Measurements from ENCODE around the gene GPR158. TPM values are rescaled to one million over a fixed set of nuclear protein-coding genes. Genes with fewer than 3 reads are reported as not detected.

GPR158 gene
- total and polyA plus RNA-seq, 2 of the 8 experiments (the other 6 are each of a cell fraction or from before 2014, with no cell fraction given), result 0.14 to 0.78 TPM

GRCh38 chr10:25263931-25264330 is 89.1 kb downstream of the GPR158 start:
- WGBS, 2 experiments (ENCODE audit: extremely low coverage in 1 of 2, insufficient coverage in 1 of 2, insufficient read length in 1 of 2, insufficient replicate concordance in 2 of 2, low coverage in 1 of 2, low lambda C conversion rate in 2 of 2, missing lambda C conversion rate in 1 of 2), result 90% methylated on average over 1 of the region's 1 CpG; no CpG with 5 or more reads in 1 of the 2 experiments
- H3K4ac ChIP-seq (replicated peaks; ENCODE audit: insufficient read length, low read depth, low read length), result no peak overlapping the region
- no peak for DNase-seq (ENCODE audit: low read depth in 1 of 2, low spot score in 2 of 2)
- H2BK5ac ChIP-seq (ENCODE audit: low read depth, low read length), result no peak overlapping the region
- TF ChIP-seq SIX5 (IDR thresholded peaks at IDR 0.05; ENCODE audit: low read depth, low read length) (no peak), POLR2A (IDR thresholded peaks at IDR 0.05; ENCODE audit: control extremely low read depth in 1 of 2, low read depth in 2 of 2, low read length in 2 of 2) (no peak), SP2 (IDR thresholded peaks at IDR 0.05; ENCODE audit: low read length) (no peak), HDAC6 (IDR thresholded peaks at IDR 0.05; ENCODE audit: low read depth, low read length) (no peak), NANOG (IDR thresholded peaks at IDR 0.05; ENCODE audit: insufficient read depth, low read depth, low read length, poor library complexity, severe bottlenecking) (no peak), EP300 (IDR thresholded peaks at IDR 0.05; ENCODE audit: borderline replicate concordance in 1 of 2, low read depth in 2 of 2, low read length in 2 of 2) (no peak), MAX (IDR thresholded peaks at IDR 0.05) (no peak), POU5F1 (IDR thresholded peaks at IDR 0.05; ENCODE audit: low read depth, low read length) (no peak), GABPA (IDR thresholded peaks at IDR 0.05; ENCODE audit: borderline replicate concordance, insufficient read depth, low read length) (no peak), BACH1 (IDR thresholded peaks at IDR 0.05; ENCODE audit: low read length) (no peak), RNF2 (IDR thresholded peaks at IDR 0.05; ENCODE audit: borderline replicate concordance, low read depth, low read length, missing control alignments, poor library complexity, severe bottlenecking) (no peak), SP4 (IDR thresholded peaks at IDR 0.05; ENCODE audit: low read length) (no peak), GTF2F1 (IDR thresholded peaks at IDR 0.05; ENCODE audit: borderline replicate concordance, low read depth, low read length) (no peak)
- TF ChIP-seq, protein P1, sequence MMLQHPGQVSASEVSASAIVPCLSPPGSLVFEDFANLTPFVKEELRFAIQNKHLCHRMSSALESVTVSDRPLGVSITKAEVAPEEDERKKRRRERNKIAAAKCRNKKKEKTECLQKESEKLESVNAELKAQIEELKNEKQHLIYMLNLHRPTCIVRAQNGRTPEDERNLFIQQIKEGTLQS (IDR thresholded peaks at IDR 0.05; ENCODE audit: insufficient read depth, low read depth, low read length), result no peak
- H3K23me2 ChIP-seq (ENCODE audit: low read depth, low read length), result no peaks in the 10 kb centered on the region
- no peak overlapping the region for H3K23ac ChIP-seq (ENCODE audit: insufficient read length)
- H3K9ac ChIP-seq (replicated peaks in 1 of 4; ENCODE audit: extremely low read depth in 1 of 4, low read depth in 3 of 4, low read length in 3 of 4), result no peak overlapping the region
- H3K4me3 ChIP-seq (ENCODE audit: extremely low read depth in 1 of 4, insufficient read depth in 2 of 4, low read depth in 3 of 4, low read length in 4 of 4), result no peak overlapping the region
- no peaks in the 10 kb centered on the region for H3K36me3 ChIP-seq (ENCODE audit: control insufficient read depth in 2 of 4, insufficient read depth in 4 of 4, low read length in 3 of 4)
- no peaks in the 10 kb centered on the region for H3K79me1 ChIP-seq (ENCODE audit: low read depth, low read length)
- H3K4me1 ChIP-seq (replicated peaks in 1 of 4; ENCODE audit: control insufficient read depth in 3 of 4, insufficient read depth in 4 of 4, low read length in 3 of 4), result no peaks in the 10 kb centered on the region
- H4K8ac ChIP-seq (ENCODE audit: extremely low read depth, insufficient read depth, low read length), result no peak overlapping the region
- no peak for FAIRE-seq
- ChIA-PET POLR2A (ENCODE audit: partially characterized antibody) (no interaction called here), CTCF (ENCODE audit: partially characterized antibody) (no interaction called here)
- no peak overlapping the region for H3K4me2 ChIP-seq (ENCODE audit: insufficient read depth in 1 of 2, low read depth in 2 of 2, low read length in 2 of 2)
- no peaks in the 10 kb centered on the region for H3K79me2 ChIP-seq (ENCODE audit: control insufficient read depth in 1 of 2, insufficient read depth in 2 of 2, low read length in 2 of 2)
- H3K9me3 ChIP-seq (ENCODE audit: insufficient read depth in 2 of 2, low read depth in 1 of 2, low read length in 1 of 2), result no peaks in the 10 kb centered on the region
- no peaks in the 10 kb centered on the region for H3K27me3 ChIP-seq (replicated peaks in 1 of 4; ENCODE audit: control insufficient read depth in 3 of 4, extremely low read depth in 1 of 4, insufficient read depth in 3 of 4, low read length in 3 of 4)
- no peaks in the 10 kb centered on the region for H4K20me1 ChIP-seq (replicated peaks in 1 of 2; ENCODE audit: control insufficient read depth in 1 of 2, insufficient read depth in 2 of 2, low read length in 2 of 2)
- H2BK15ac ChIP-seq (ENCODE audit: low read length), result no peak overlapping the region
- no peak overlapping the region for H3K14ac ChIP-seq (ENCODE audit: insufficient read length)
- H2BK12ac ChIP-seq (ENCODE audit: low read depth, low read length), result no peak overlapping the region
- H2AFZ ChIP-seq (ENCODE audit: low read length), result no peak overlapping the region
- H3K27ac ChIP-seq (ENCODE audit: low read depth, low read length), result no peak overlapping the region
- H4K5ac ChIP-seq (ENCODE audit: insufficient read length, low read depth, low read length), result no peak overlapping the region
- no peak overlapping the region for H4K91ac ChIP-seq (replicated peaks; ENCODE audit: insufficient read length, low read length)
- no peak overlapping the region for H3K18ac ChIP-seq (ENCODE audit: extremely low read depth, low read length)
- H2AK5ac ChIP-seq (ENCODE audit: low read depth, low read length), result no peak overlapping the region
- H2BK120ac ChIP-seq (replicated peaks; ENCODE audit: low read depth, low read length), result no peak overlapping the region
- no peak overlapping the region for H2BK20ac ChIP-seq (ENCODE audit: low read length)
- no peak overlapping the region for H3K56ac ChIP-seq (replicated peaks; ENCODE audit: insufficient read length, low read depth, low read length)
